Uterus (tissue), 4 donors: Measurements from ENCODE around the gene GNLY. TPM values are rescaled to one million over a fixed set of nuclear protein-coding genes. Genes with fewer than 3 reads are reported as not detected.

Source experiments
- DNase-seq, 2 donors: peaks; one replicate each; pipeline ENCODE4 v3.0.0-alpha.2; 2019 to 2020
- H3K27ac ChIP-seq, 2 donors: fragments of 200-600 bp; sonication (generic); 1 replicate in 1 of 2; 2 replicates in 1 of 2; pipeline ENCODE4 v1.5.1; 2016 to 2018
- H3K27me3 ChIP-seq, 2 donors: fragments of 200-600 bp; sonication (generic); one replicate each; pipeline ENCODE4 v1.5.1; 2018 to 2019; ENCODE audit warnings: control low read depth in 1 of 2
- H3K36me3 ChIP-seq, 2 donors: fragments of 200-600 bp; sonication (generic); one replicate each; pipeline ENCODE4 v1.5.1; 2019; ENCODE audit warnings: control low read depth in 1 of 2
- H3K4me1 ChIP-seq, 2 donors: fragments of 200-600 bp; sonication (generic); one replicate each; pipeline ENCODE4 v1.5.1; 2018 to 2019; ENCODE audit warnings: control low read depth in 1 of 2
- H3K4me3 ChIP-seq, 2 donors: fragments of 200-600 bp; sonication (generic); 1 replicate in 1 of 2; 2 replicates in 1 of 2; pipeline ENCODE4 v1.5.1; 2018 to 2019; ENCODE audit warnings: mild to moderate bottlenecking in 1 of 2
- H3K9me3 ChIP-seq, 2 donors: fragments of 200-600 bp; sonication (generic); one replicate each; pipeline ENCODE4 v1.5.1; 2019; ENCODE audit warnings: control low read depth in 1 of 2
- CTCF ChIP-seq, 4 experiments: fragments of 200-600 bp in 2 of 4; fragments of 450-650 bp in 2 of 4; sonication (generic) in 2 of 4; IDR thresholded peaks; one replicate each; pipeline ENCODE4 v1.5.1; 2016 to 2019; ENCODE audit warnings: antibody characterized with exemption in 4 of 4, mild to moderate bottlenecking in 2 of 4, moderate library complexity in 1 of 4
- POLR2A ChIP-seq, 2 donors: fragments of 450-650 bp; IDR thresholded peaks; one replicate each; pipeline ENCODE4 v1.6.1; 2016; ENCODE audit warnings: antibody characterized with exemption in 2 of 2, mild to moderate bottlenecking in 1 of 2, moderate library complexity in 1 of 2
- intact Hi-C: fragments of 100-400 bp; cut with DNase I; formaldehyde crosslinking; loops from one replicate; pipeline ENCODE4 v1.15.1; 2023; ENCODE audit warnings: low total_unique reads
- total RNA-seq, 4 donors: library from RNA; depleted of rRNA in 3 of 4; stranded (reverse); fragments of >200 nt in 3 of 4; gene quantifications; one replicate each; pipeline versions ENCODE4 v1.1.0 to v1.2.4, GENCODE V29; 2014 to 2023
- donor health status: DM: yes; HTN: yes; CAD: no.

Gene GNLY
- total RNA-seq, 4 donors from 2014 or later, result 0.48 to 5.9 (median 4.8) TPM; not detected in 1

- intact Hi-C loops, result loop anchor here (5.0 to 10.0 kb wide), 2 partner anchors 67 to 344 kb away; no protein-coding TSS in a partner anchor
These were observed 36.6 kb downstream of the GNLY start for GRCh38 chr2:85730686-85731230.

GRCh38 chr2:85731606-85732005, 37.4 kb downstream of the GNLY start:
- Histone ChIP-seq H3K4me1 (peaks cover 6 to 11% of the 10 kb centered on the region in 2 donors), H3K27ac (peak overlapping the region in 1 of 2 donors; percentile 54)
- intact Hi-C loops, result loop anchor here (5.0 to 10.0 kb wide), 2 partner anchors 66 to 343 kb away; no protein-coding TSS in a partner anchor

More at GRCh38 chr2:85730686-85731230, 36.6 kb downstream of the GNLY start:
- no peak for TF ChIP-seq CTCF (IDR thresholded peaks at IDR 0.05)
- no peak for TF ChIP-seq POLR2A (IDR thresholded peaks at IDR 0.05)
- Histone ChIP-seq H3K27ac (peak overlapping the region in 1 of 2 donors; percentile 54), H3K4me3 (no peak overlapping the region), H3K36me3 (no peaks in the 10 kb centered on the region), H3K4me1 (peaks cover 4 to 8% of the 10 kb centered on the region in 2 donors), H3K9me3 (no peaks in the 10 kb centered on the region), H3K27me3 (no peaks in the 10 kb centered on the region)
- DNase-seq, result no peak

GRCh38 chr2:85732467-85733120, 38.4 kb downstream of the GNLY start:
- DNase-seq, result no peak
- Histone ChIP-seq H3K36me3 (no peaks in the 10 kb centered on the region), H3K9me3 (no peaks in the 10 kb centered on the region), H3K27me3 (no peaks in the 10 kb centered on the region), H3K4me3 (no peak overlapping the region), H3K27ac (no peak overlapping the region), H3K4me1 (peaks cover 14 to 17% of the 10 kb centered on the region in 2 donors)
- TF ChIP-seq POLR2A (IDR thresholded peaks at IDR 0.05) (no peak), CTCF (IDR thresholded peaks at IDR 0.05) (no peak)
- intact Hi-C loops, result loop anchor here (5.0 to 10.0 kb wide), 2 partner anchors 65 to 342 kb away; no protein-coding TSS in a partner anchor

More at GRCh38 chr2:85731606-85732005, 37.4 kb downstream of the GNLY start:
- TF ChIP-seq POLR2A (IDR thresholded peaks at IDR 0.05), result no peak
- TF ChIP-seq CTCF (IDR thresholded peaks at IDR 0.05), result no peak
- no peak overlapping the region for H3K4me3 ChIP-seq
- H3K9me3 ChIP-seq, result no peaks in the 10 kb centered on the region
- no peak for DNase-seq
- no peaks in the 10 kb centered on the region for H3K36me3 ChIP-seq
- H3K27me3 ChIP-seq, result no peaks in the 10 kb centered on the region

GRCh38 chr2:85733121-85733960, 39.2 kb downstream of the GNLY start:
- intact Hi-C loops, result loop anchor here (5.0 to 10.0 kb wide), 2 partner anchors 64 to 341 kb away; no protein-coding TSS in a partner anchor
- Histone ChIP-seq H3K27ac (peak overlapping the region in 1 of 2 donors; percentile 93), H3K27me3 (no peaks in the 10 kb centered on the region), H3K9me3 (no peaks in the 10 kb centered on the region), H3K4me3 (no peak overlapping the region), H3K36me3 (no peaks in the 10 kb centered on the region), H3K4me1 (peaks cover 14 to 17% of the 10 kb centered on the region in 2 donors)
- DNase-seq, result no peak
- TF ChIP-seq CTCF (IDR thresholded peaks at IDR 0.05), result no peak
- no peak for TF ChIP-seq POLR2A (IDR thresholded peaks at IDR 0.05)
